Esophagus muscularis mucosa (tissue), 4 donors: ENCODE data around the gene COPG2. TPM values are rescaled to one million over a fixed set of nuclear protein-coding genes. Genes with fewer than 3 reads are reported as not detected.

Experiments
- DNase-seq: peaks from one replicate; pipeline ENCODE4 v3.0.0-alpha.2; 2017; ENCODE audit errors: extremely low spot score
- H3K27ac ChIP-seq, 4 donors: fragments of 200-600 bp; sonication (generic); replicated peaks in 1 of 4; 1 replicate in 3 of 4; 2 replicates in 1 of 4; pipeline ENCODE4 v1.5.1; 2016 to 2019; ENCODE audit warnings: mild to moderate bottlenecking in 1 of 4
- H3K27me3 ChIP-seq, 4 donors: fragments of 200-600 bp; sonication (generic); one replicate each; pipeline versions ENCODE4 v1.5.1 to v1.6.0; 2016 to 2019
- H3K36me3 ChIP-seq, 4 donors: fragments of 200-600 bp; sonication (generic); one replicate each; pipeline ENCODE4 v1.5.1; 2016 to 2019
- H3K4me1 ChIP-seq, 4 donors: fragments of 200-600 bp; sonication (generic); one replicate each; pipeline ENCODE4 v1.5.1; 2016 to 2019
- H3K4me3 ChIP-seq, 4 donors: fragments of 200-600 bp; sonication (generic); 1 replicate in 2 of 4; 2 replicates in 2 of 4; pipeline ENCODE4 v1.5.1; 2016 to 2019; ENCODE audit warnings: mild to moderate bottlenecking in 4 of 4, moderate library complexity in 1 of 4
- H3K9me3 ChIP-seq, 4 donors: fragments of 200-600 bp; sonication (generic); 1 replicate in 3 of 4; 2 replicates in 1 of 4; pipeline ENCODE4 v1.5.1; 2016 to 2019
- CTCF ChIP-seq, 3 experiments: fragments of 200-600 bp in 2 of 3; fragments of 450-650 bp in 1 of 3; sonication (generic) in 2 of 3; IDR thresholded peaks; one replicate each; pipeline ENCODE4 v1.5.1; 2017 to 2019; ENCODE audit warnings: antibody characterized with exemption in 3 of 3, mild to moderate bottlenecking in 2 of 3, moderate library complexity in 1 of 3
- EP300 ChIP-seq: sonication (generic); formaldehyde crosslinking; IDR thresholded peaks from one replicate; pipeline ENCODE4 v1.6.1; 2017; ENCODE audit warnings: antibody characterized with exemption
- POLR2A ChIP-seq: fragments of 450-650 bp; IDR thresholded peaks from one replicate; pipeline ENCODE4 v1.6.1; 2017; ENCODE audit warnings: antibody characterized with exemption, moderate library complexity, mild to moderate bottlenecking, low read depth
- POLR2AphosphoS5 ChIP-seq, 2 donors: sonication (generic); formaldehyde crosslinking; IDR thresholded peaks; one replicate each; pipeline ENCODE4 v1.6.1; 2017; ENCODE audit warnings: antibody characterized with exemption in 2 of 2
- WGBS: methylation state at CpG from one replicate; pipeline ENCODE4 v1.1.5; 2018; 5-methylcytosine and 5-hydroxymethylcytosine counted together
- intact Hi-C: fragments of 100-400 bp; cut with DNase I; formaldehyde crosslinking; loops from one replicate; pipeline ENCODE4 v1.15.1; 2023
- total RNA-seq, 4 donors: library from RNA; depleted of rRNA; stranded (reverse); fragments of >200 nt; gene quantifications; one replicate each; pipeline versions ENCODE4 v1.1.0 to v1.2.1, GENCODE V29; 2016

The COPG2 gene
- total RNA-seq, 4 donors from 2014 or later: 9.6 to 11.9 (median 10.7) TPM

- DNase-seq: no peak
- Histone ChIP-seq H3K4me1 (no peaks in the 10 kb centered on the region), H3K4me3 (no peak overlapping the region), H3K27ac (no peak overlapping the region), H3K9me3 (no peaks in the 10 kb centered on the region), H3K27me3 (no peaks in the 10 kb centered on the region), H3K36me3 (peaks cover 14 to 75% (median 26%) of the 10 kb centered on the region in 4 donors)
- TF ChIP-seq POLR2AphosphoS5 (IDR thresholded peaks at IDR 0.05) (no peak), CTCF (IDR thresholded peaks at IDR 0.05) (no peak), POLR2A (no peak), EP300 (no peak)
- intact Hi-C loops: no loop called here
- 91% methylated on average over 3 of the region's 3 CpGs for WGBS
Observed at GRCh38 chr7:130506358-130506757, 162.2 kb downstream of the COPG2 start.

GRCh38 chr7:130505753-130506152 lies 162.8 kb downstream of the COPG2 start:
- H3K9me3 ChIP-seq: no peaks in the 10 kb centered on the region
- no peaks in the 10 kb centered on the region for H3K4me1 ChIP-seq
- intact Hi-C loops: no loop called here
- no peak overlapping the region for H3K27ac ChIP-seq
- DNase-seq: no peak
- H3K4me3 ChIP-seq: no peak overlapping the region
- H3K27me3 ChIP-seq: no peaks in the 10 kb centered on the region
- peaks cover 14 to 69% (median 24%) of the 10 kb centered on the region in 4 donors for H3K36me3 ChIP-seq
- TF ChIP-seq EP300 (no peak), CTCF (IDR thresholded peaks at IDR 0.05) (no peak), POLR2AphosphoS5 (IDR thresholded peaks at IDR 0.05) (no peak), POLR2A (no peak)

- WGBS: 88% methylated on average over 1 of the region's 2 CpGs
- no peak for DNase-seq
- H3K27ac ChIP-seq: no peak overlapping the region
- intact Hi-C loops: no loop called here
- H3K4me1 ChIP-seq: no peaks in the 10 kb centered on the region
- H3K27me3 ChIP-seq: no peaks in the 10 kb centered on the region
- no peak overlapping the region for H3K4me3 ChIP-seq
- TF ChIP-seq CTCF (IDR thresholded peaks at IDR 0.05) (no peak), POLR2A (no peak), POLR2AphosphoS5 (IDR thresholded peaks at IDR 0.05) (no peak), EP300 (no peak)
- H3K36me3 ChIP-seq: peaks cover 7 to 34% (median 11%) of the 10 kb centered on the region in 4 donors
- no peaks in the 10 kb centered on the region for H3K9me3 ChIP-seq
Observed at GRCh38 chr7:130500910-130501309, 167.6 kb downstream of the COPG2 start.

- H3K4me1 ChIP-seq: no peaks in the 10 kb centered on the region
- no peak overlapping the region for H3K27ac ChIP-seq
- no peaks in the 10 kb centered on the region for H3K27me3 ChIP-seq
- DNase-seq: no peak
- no peak for TF ChIP-seq POLR2AphosphoS5 (IDR thresholded peaks at IDR 0.05)
- 86% methylated on average over 8 of the region's 8 CpGs for WGBS
- H3K4me3 ChIP-seq: no peak overlapping the region
- H3K36me3 ChIP-seq: peaks cover 7 to 30% (median 11%) of the 10 kb centered on the region in 4 donors
- intact Hi-C loops: no loop called here
- no peaks in the 10 kb centered on the region for H3K9me3 ChIP-seq
Observed at GRCh38 chr7:130500463-130500862, 168.1 kb downstream of the COPG2 start.

- intact Hi-C loops: no loop called here
- no peak overlapping the region for H3K27ac ChIP-seq
- DNase-seq: peak; percentile 37
Observed at GRCh38 chr7:130494431-130494858, 174.1 kb downstream of the COPG2 start.

More at GRCh38 chr7:130494431-130494858, 174.1 kb downstream of the COPG2 start:
- Histone ChIP-seq H3K4me1 (peaks cover 11 to 33% (median 29%) of the 10 kb centered on the region in 4 donors), H3K36me3 (peaks cover 0 to 3% (median 0%) of the 10 kb centered on the region in 4 donors), H3K9me3 (no peaks in the 10 kb centered on the region), H3K4me3 (no peak overlapping the region), H3K27me3 (peaks cover 0 to 41% (median 8%) of the 10 kb centered on the region in 4 donors)
- WGBS: 50% methylated on average over 2 of the region's 2 CpGs
- TF ChIP-seq CTCF (IDR thresholded peaks at IDR 0.05) (no peak), POLR2A (no peak), EP300 (no peak), POLR2AphosphoS5 (IDR thresholded peaks at IDR 0.05) (no peak)
